IPS-18a (cell line): Measurements from ENCODE around the gene GPC6.
"Not testable (repeated sequence)": the region's sequence is repeated elsewhere in the genome, so short reads cannot be mapped to it uniquely, and the experiment has no call there.

ENCODE experiments used
- H3K27ac ChIP-seq: one replicate; pipeline ENCODE4 v1.5.1; 2013; ENCODE audit warnings: low read length
- H3K27me3 ChIP-seq: one replicate; pipeline ENCODE4 v1.6.1; 2013; ENCODE audit warnings: mild to moderate bottlenecking, low read length; ENCODE audit not compliant: control insufficient read depth, insufficient read depth
- H3K36me3 ChIP-seq: one replicate; pipeline ENCODE4 v1.6.1; 2013; ENCODE audit warnings: low read depth, low read length; ENCODE audit not compliant: control insufficient read depth
- H3K4me1 ChIP-seq: one replicate; pipeline ENCODE4 v1.6.1; 2013; ENCODE audit warnings: low read depth, low read length; ENCODE audit not compliant: control insufficient read depth
- H3K4me3 ChIP-seq: one replicate; pipeline ENCODE4 v1.5.1; 2013; ENCODE audit warnings: low read length
- H3K9ac ChIP-seq: one replicate; pipeline ENCODE4 v1.6.1; 2013; ENCODE audit warnings: mild to moderate bottlenecking, low read length, moderate library complexity
- H3K9me3 ChIP-seq: one replicate; pipeline ENCODE4 v1.6.1; 2013; ENCODE audit warnings: low read depth, low read length; ENCODE audit not compliant: control insufficient read depth

The GPC6 gene

DNA sequence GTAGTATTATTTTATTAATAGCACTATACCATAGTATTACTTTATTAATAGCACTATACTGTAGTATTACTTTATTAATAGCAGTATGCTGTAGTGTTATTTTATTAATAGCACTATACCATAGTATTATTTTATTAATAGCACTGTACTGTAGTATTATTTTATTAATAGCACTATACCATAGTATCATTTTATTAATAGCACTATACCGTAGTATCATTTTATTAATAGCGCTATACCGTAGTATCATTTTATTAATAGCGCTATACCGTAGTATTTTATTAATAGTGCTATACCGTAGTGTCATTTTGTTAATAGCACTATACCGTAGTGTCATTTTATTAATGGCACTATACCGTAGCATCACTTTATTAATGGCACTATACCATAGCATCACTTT is 191.8 kb downstream of the GPC6 start:
- Histone ChIP-seq H3K27ac (no peak overlapping the region), H3K27me3 (no peaks in the 10 kb centered on the region), H3K9ac (no peak overlapping the region), H3K36me3 (no peaks in the 10 kb centered on the region), H3K9me3 (no peaks in the 10 kb centered on the region), H3K4me3 (no peak overlapping the region), H3K4me1 (peaks cover 33% of the 10 kb centered on the region)

DNA sequence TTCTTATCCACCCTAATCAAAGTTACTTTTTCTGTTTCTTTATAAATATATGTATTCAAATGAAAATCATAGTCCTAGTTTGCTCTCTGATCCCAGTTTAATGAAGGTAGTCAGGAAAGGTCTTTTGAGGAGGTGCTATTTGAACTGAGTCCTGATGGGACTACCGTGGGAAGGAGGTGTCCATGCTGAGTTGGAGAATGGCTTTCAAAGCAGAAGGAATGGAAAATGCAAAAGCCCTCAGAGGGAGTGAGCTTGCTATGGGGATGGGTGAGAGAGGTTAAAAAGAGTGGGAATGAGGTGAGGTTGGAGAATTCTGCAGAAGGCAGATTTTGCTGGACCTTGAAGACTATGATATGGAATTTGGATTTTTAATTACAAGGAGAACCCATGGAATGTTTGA is 193.6 kb downstream of the GPC6 start:
- Histone ChIP-seq H3K9ac (no peak overlapping the region), H3K27me3 (no peaks in the 10 kb centered on the region), H3K4me3 (no peak overlapping the region), H3K27ac (no peak overlapping the region), H3K4me1 (peaks cover 19% of the 10 kb centered on the region), H3K36me3 (no peaks in the 10 kb centered on the region), H3K9me3 (no peaks in the 10 kb centered on the region)

DNA sequence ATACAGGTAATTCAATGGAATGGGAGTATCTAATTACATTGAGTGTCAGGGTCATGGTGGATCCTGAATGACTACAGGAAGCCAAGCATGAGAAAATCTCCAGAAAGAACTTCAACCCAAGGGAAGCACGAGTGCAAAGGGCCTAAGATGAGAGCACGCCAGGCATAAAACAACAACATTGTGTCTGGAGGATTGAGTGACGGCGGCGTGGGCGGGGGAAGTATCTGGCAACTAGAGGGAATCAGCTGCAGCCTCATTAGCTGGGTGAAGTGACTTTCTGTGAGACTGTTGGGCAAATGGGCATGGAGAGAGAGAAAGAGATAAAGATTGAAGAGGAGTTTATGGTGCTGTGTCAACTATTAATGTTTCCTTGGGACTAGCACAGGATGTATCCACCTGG is 194.3 kb downstream of the GPC6 start:
- Histone ChIP-seq H3K4me1 (peaks cover 19% of the 10 kb centered on the region), H3K4me3 (no peak overlapping the region), H3K27me3 (no peaks in the 10 kb centered on the region), H3K9ac (no peak overlapping the region), H3K9me3 (no peaks in the 10 kb centered on the region), H3K36me3 (no peaks in the 10 kb centered on the region), H3K27ac (no peak overlapping the region)

DNA sequence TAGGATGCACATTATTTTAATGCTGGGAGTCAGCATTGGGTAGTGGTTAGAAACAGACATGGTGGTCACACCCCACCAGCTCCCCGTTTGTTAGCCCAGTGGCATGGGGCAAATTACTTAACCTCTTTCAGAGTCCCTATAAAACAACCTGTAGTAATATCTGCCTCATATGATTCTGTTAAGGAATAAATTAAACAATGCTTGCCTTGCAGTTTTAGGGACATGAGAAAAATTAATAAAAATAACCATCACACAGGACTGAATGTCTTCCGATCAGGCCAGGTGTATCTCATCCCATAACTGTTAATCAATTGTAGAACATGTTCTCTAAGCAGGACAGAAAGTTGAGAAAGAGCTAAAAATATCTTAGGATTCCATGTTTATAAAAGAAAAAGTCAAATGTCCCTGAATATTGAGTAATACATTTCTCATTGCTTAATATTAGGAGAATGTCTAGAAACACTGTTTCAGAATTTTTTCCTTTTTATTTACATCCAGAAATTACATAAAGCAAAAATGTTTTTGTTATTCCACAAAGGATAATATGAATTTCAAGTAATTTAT is 196.5 kb downstream of the GPC6 start:
- Histone ChIP-seq H3K27ac (no peak overlapping the region), H3K4me1 (peaks cover 19% of the 10 kb centered on the region), H3K27me3 (no peaks in the 10 kb centered on the region), H3K9ac (no peak overlapping the region), H3K36me3 (no peaks in the 10 kb centered on the region), H3K9me3 (no peaks in the 10 kb centered on the region), H3K4me3 (no peak overlapping the region)

DNA sequence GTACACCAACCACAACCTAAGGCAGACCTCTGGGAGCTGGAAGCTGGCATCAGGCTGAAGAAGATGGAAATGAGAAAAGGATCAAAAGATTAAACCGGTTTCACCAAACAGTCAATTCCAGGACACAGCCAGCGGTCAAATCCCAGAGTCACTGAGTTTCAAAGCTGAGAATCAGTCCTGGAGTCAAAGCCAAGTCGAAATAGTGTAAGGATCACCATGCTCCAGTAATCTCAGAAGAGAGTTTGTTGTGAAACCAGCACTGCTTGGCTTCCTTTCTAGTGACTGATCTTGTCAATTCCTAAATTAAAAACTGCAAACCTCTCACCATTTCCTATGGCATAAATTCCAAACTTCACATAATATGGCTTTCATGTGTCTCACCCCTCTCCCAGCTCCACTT is 198.8 kb downstream of the GPC6 start:
- Histone ChIP-seq H3K9me3 (no peaks in the 10 kb centered on the region), H3K4me1 (peaks cover 7% of the 10 kb centered on the region), H3K9ac (no peak overlapping the region), H3K27me3 (no peaks in the 10 kb centered on the region), H3K27ac (no peak overlapping the region), H3K4me3 (no peak overlapping the region), H3K36me3 (no peaks in the 10 kb centered on the region)

GRCh38 chr13:93430381-93430780 is 203.8 kb downstream of the GPC6 start:
- no peak overlapping the region for H3K27ac ChIP-seq
- no peaks in the 10 kb centered on the region for H3K9me3 ChIP-seq
- H3K9ac ChIP-seq = no peak overlapping the region
- H3K27me3 ChIP-seq = no peaks in the 10 kb centered on the region
- no peak overlapping the region for H3K4me3 ChIP-seq
- H3K4me1 ChIP-seq = no peaks in the 10 kb centered on the region
- no peaks in the 10 kb centered on the region for H3K36me3 ChIP-seq

GRCh38 chr13:93435651-93436050 is 209.0 kb downstream of the GPC6 start:
- H3K4me1 ChIP-seq = no peaks in the 10 kb centered on the region
- H3K27me3 ChIP-seq = no peaks in the 10 kb centered on the region
- no peaks in the 10 kb centered on the region for H3K36me3 ChIP-seq
- H3K9me3 ChIP-seq = no peaks in the 10 kb centered on the region
- H3K27ac ChIP-seq = no peak overlapping the region
- no peak overlapping the region for H3K9ac ChIP-seq
- H3K4me3 ChIP-seq = no peak overlapping the region

- no peak overlapping the region for H3K4me3 ChIP-seq
- H3K27me3 ChIP-seq = no peaks in the 10 kb centered on the region
- H3K9ac ChIP-seq = no peak overlapping the region
- H3K4me1 ChIP-seq = no peaks in the 10 kb centered on the region
- no peaks in the 10 kb centered on the region for H3K9me3 ChIP-seq
- H3K36me3 ChIP-seq = no peaks in the 10 kb centered on the region
- H3K27ac ChIP-seq = no peak overlapping the region
Measured at GRCh38 chr13:93437081-93437480, 210.5 kb downstream of the GPC6 start.

GRCh38 chr13:93446238-93446637 is 219.6 kb downstream of the GPC6 start:
- Histone ChIP-seq H3K4me1 (no peaks in the 10 kb centered on the region), H3K27ac (no peak overlapping the region), H3K4me3 (no peak overlapping the region), H3K36me3 (no peaks in the 10 kb centered on the region), H3K9me3 (no peaks in the 10 kb centered on the region), H3K27me3 (no peaks in the 10 kb centered on the region), H3K9ac (no peak overlapping the region)

DNA sequence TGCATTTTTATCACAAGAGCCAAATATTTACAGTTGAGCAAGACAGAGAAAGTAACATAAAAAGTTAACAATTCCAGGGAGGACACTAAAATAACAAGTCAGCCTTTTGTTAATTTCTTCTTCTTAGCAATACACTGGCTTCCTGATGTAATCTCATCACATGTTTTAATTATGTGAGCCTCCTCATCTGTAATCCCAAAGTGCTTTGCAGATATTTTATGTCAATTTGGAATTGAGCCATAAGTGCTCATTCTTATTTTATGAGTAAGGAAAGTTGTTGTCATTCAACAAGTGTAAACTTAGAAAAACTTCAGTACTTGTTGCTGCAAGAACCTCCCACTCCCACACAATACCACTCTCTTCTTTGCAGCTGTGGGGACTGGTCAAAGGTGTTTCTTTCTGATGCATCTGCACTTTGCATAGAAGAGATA is 223.6 kb downstream of the GPC6 start:
- no peaks in the 10 kb centered on the region for H3K27me3 ChIP-seq
- H3K4me1 ChIP-seq = no peaks in the 10 kb centered on the region
- H3K27ac ChIP-seq = no peak overlapping the region
- H3K4me3 ChIP-seq = no peak overlapping the region
- no peaks in the 10 kb centered on the region for H3K36me3 ChIP-seq
- no peaks in the 10 kb centered on the region for H3K9me3 ChIP-seq
- H3K9ac ChIP-seq = no peak overlapping the region

- H3K9me3 ChIP-seq = no peaks in the 10 kb centered on the region
- no peaks in the 10 kb centered on the region for H3K27me3 ChIP-seq
- H3K27ac ChIP-seq = no peak overlapping the region
- no peaks in the 10 kb centered on the region for H3K4me1 ChIP-seq
- H3K9ac ChIP-seq = no peak overlapping the region
- H3K36me3 ChIP-seq = no peaks in the 10 kb centered on the region
- H3K4me3 ChIP-seq = no peak overlapping the region
Measured at GRCh38 chr13:93450761-93451160, 224.2 kb downstream of the GPC6 start.

DNA sequence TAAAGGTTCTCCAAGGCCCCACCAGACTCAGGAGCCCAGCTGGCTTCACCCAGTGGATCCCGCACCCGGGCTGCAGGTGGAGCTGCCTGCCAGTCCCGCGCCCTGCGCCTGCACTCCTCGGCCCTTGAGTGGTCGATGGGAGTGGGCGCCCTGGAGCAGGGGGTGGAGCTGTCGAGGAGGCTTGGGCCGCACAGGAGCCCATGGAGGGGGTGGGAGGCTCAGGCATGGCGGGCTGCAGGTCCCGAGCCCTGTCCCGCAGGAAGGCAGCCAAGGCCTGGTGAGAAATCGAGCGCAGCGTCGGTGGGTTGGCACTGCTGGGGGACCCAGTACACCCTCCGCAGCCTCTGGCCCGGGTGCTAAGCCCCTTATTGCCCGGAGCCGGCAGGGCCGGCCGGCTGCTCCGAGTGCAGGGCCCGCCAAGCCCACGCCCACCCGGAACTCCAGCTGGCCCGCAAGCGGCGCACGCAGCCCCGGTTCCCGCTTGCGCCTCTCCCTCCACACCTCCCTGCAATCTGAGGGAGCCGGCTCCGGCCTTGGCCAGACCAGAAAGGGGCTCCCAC is 228.1 kb downstream of the GPC6 start:
- not testable (repeated sequence) for H3K27ac ChIP-seq, H3K4me3 ChIP-seq, H3K36me3 ChIP-seq, H3K9ac ChIP-seq, H3K9me3 ChIP-seq, H3K27me3 ChIP-seq, H3K4me1 ChIP-seq
